B cell (primary cell): ENCODE measurements around the gene OSBP2. TPM values are rescaled to one million over a fixed set of nuclear protein-coding genes. Genes with fewer than 3 reads are reported as not detected.

Source experiments
- ATAC-seq: fragments of 200-7000 bp; cut with Tn5 transposase; one replicate; pipeline ENCODE4 v1.10.0; 2021; ENCODE audit warnings: low read depth, mild to moderate bottlenecking, moderate number of reproducible peaks, moderate library complexity
- CTCF ChIA-PET: fragments of 350-600 bp; sonication (Branson Sonifier 250); formaldehyde crosslinking; loops from one replicate; lab custom pipeline; 2021; ENCODE audit warnings: antibody characterized with exemption, inconsistent platforms; lab: Charles Lee
- POLR2A ChIA-PET: fragments of 350-600 bp; sonication (Branson Sonifier 250); formaldehyde crosslinking; loops from one replicate; lab custom pipeline; 2021; ENCODE audit warnings: antibody characterized with exemption; lab: Charles Lee
- DNase-seq: peaks from one replicate; pipeline ENCODE4 v3.0.0; 2013
- H2AFZ ChIP-seq: 2 replicates; pipeline ENCODE4 v1.6.1; 2012; ENCODE audit warnings: mild to moderate bottlenecking, low read depth, low read length; ENCODE audit not compliant: insufficient read depth, poor library complexity, severe bottlenecking
- H3K27ac ChIP-seq, 2 donors: 1 replicate in 1 of 2; 2 replicates in 1 of 2; pipeline ENCODE4 v1.5.1; 2012 to 2013; ENCODE audit warnings: low read length in 2 of 2, mild to moderate bottlenecking in 2 of 2, moderate library complexity in 1 of 2
- H3K27me3 ChIP-seq, 4 experiments: fragments of 200-600 bp in 1 of 4; sonication (generic) in 1 of 4; replicated peaks in 1 of 4; 1 replicate in 2 of 4; 2 replicates in 2 of 4; pipeline versions ENCODE4 v1.6.1 to v1.7.0; 2013 to 2016; ENCODE audit warnings: low read length in 3 of 4, mild to moderate bottlenecking in 2 of 4, mixed read lengths in 1 of 4, moderate library complexity in 1 of 4; ENCODE audit not compliant: insufficient read depth in 4 of 4, control insufficient read depth in 3 of 4; ENCODE audit errors: control extremely low read depth in 1 of 4
- H3K36me3 ChIP-seq, 2 experiments: replicated peaks in 1 of 2; 1 replicate in 1 of 2; 2 replicates in 1 of 2; pipeline versions ENCODE4 v1.6.1 to v1.7.1; 2013; ENCODE audit warnings: low read length in 1 of 2; ENCODE audit not compliant: insufficient read depth in 2 of 2, control insufficient read depth in 1 of 2; ENCODE audit errors: control extremely low read depth in 1 of 2, extremely low read depth in 1 of 2
- H3K4me1 ChIP-seq, 2 donors: fragments of 200-600 bp in 1 of 2; sonication (generic) in 1 of 2; 1 replicate in 1 of 2; 2 replicates in 1 of 2; pipeline versions ENCODE4 v1.5.1 to v1.6.1; 2013 to 2017; ENCODE audit warnings: low read length in 2 of 2; ENCODE audit not compliant: control insufficient read depth in 2 of 2, insufficient read depth in 2 of 2
- H3K4me2 ChIP-seq: replicated peaks from 2 replicates; pipeline ENCODE3; 2012; ENCODE audit warnings: mild to moderate bottlenecking, low read depth, low read length; ENCODE audit not compliant: poor library complexity, severe bottlenecking
- H3K4me3 ChIP-seq, 5 experiments: fragments of 200-600 bp in 1 of 5; sonication (generic) in 1 of 5; 1 replicate in 3 of 5; 2 replicates in 2 of 5; pipeline versions ENCODE4 v1.5.1 to v1.7.0; 2011 to 2016; ENCODE audit warnings: low read length in 4 of 5, mild to moderate bottlenecking in 4 of 5, low read depth in 2 of 5, control low read depth in 1 of 5, moderate library complexity in 1 of 5; ENCODE audit not compliant: insufficient read depth in 1 of 5; ENCODE audit errors: control extremely low read depth in 1 of 5, extremely low read depth in 1 of 5
- H3K79me2 ChIP-seq: fragments of 200-600 bp; sonication (generic); one replicate; pipeline ENCODE4 v1.6.0; 2016; ENCODE audit warnings: low read length; ENCODE audit not compliant: control insufficient read depth, insufficient read depth
- H3K9ac ChIP-seq: fragments of 200-600 bp; sonication (generic); 2 replicates; pipeline ENCODE4 v1.6.1; 2017; ENCODE audit warnings: mild to moderate bottlenecking, low read length, moderate library complexity
- H3K9me3 ChIP-seq, 3 donors: one replicate each; pipeline versions ENCODE4 v1.6.1 to v1.7.1; 2013; ENCODE audit warnings: low read length in 2 of 3; ENCODE audit not compliant: control insufficient read depth in 2 of 3, insufficient read depth in 1 of 3; ENCODE audit errors: control extremely low read depth in 1 of 3
- H4K20me1 ChIP-seq: 2 replicates; pipeline ENCODE4 v1.6.0; 2012; ENCODE audit warnings: mild to moderate bottlenecking, low read length; ENCODE audit not compliant: insufficient read depth, control insufficient read depth, poor library complexity, severe bottlenecking
- H3K27ac Mint-ChIP-seq: one replicate; pipeline ENCODE4 v1.8.0; 2021; ENCODE audit warnings: mixed read lengths
- H3K27me3 Mint-ChIP-seq: one replicate; pipeline ENCODE4 v1.8.0; 2021; ENCODE audit warnings: mixed read lengths
- H3K4me1 Mint-ChIP-seq: one replicate; pipeline ENCODE4 v1.8.0; 2021; ENCODE audit warnings: mixed read lengths
- H3K4me3 Mint-ChIP-seq: one replicate; pipeline ENCODE4 v1.8.0; 2021; ENCODE audit warnings: mixed read lengths
- H3K9me3 Mint-ChIP-seq: one replicate; pipeline ENCODE4 v1.8.0; 2022; ENCODE audit warnings: mixed read lengths; ENCODE audit not compliant: insufficient read depth
- EZH2 ChIP-seq: IDR thresholded peaks from 2 replicates; pipeline ENCODE4 v1.6.1; 2012; ENCODE audit warnings: borderline replicate concordance, low read depth, mild to moderate bottlenecking, moderate library complexity, low read length; ENCODE audit not compliant: insufficient read depth, poor library complexity, severe bottlenecking
- WGBS: methylation state at CpG from one replicate; pipeline ENCODE4 v1.1.5; 2013; ENCODE audit warnings: missing lambda C conversion rate; ENCODE audit not compliant: insufficient coverage; 5-methylcytosine and 5-hydroxymethylcytosine counted together
- intact Hi-C: fragments of 100-400 bp; cut with micrococcal nuclease; formaldehyde crosslinking; loops from one replicate; pipeline ENCODE4 v1.10.0; 2022
- polyA plus RNA-seq: library from polyadenylated mRNA; depleted of rRNA; stranded (reverse); fragments of >200 nt; gene quantifications from 2 replicates; pipeline ENCODE4 v1.2.3, GENCODE V29; 2012
- total RNA-seq, 2 donors: library from RNA; stranded (reverse); fragments of 120-200 nt in 1 of 2; gene quantifications; 1 replicate in 1 of 2; 2 replicates in 1 of 2; pipeline versions ENCODE4 v1.2.3 to v1.2.4, GENCODE V29; 2013 to 2022
- TF ChIP-seq, protein P1 (sequence below): fragments of 200-600 bp; IDR thresholded peaks from one replicate; pipeline ENCODE4 v1.8.0; 2022; ENCODE audit warnings: antibody characterized with exemption, mild to moderate bottlenecking

The OSBP2 gene
- total and polyA plus RNA-seq, 2 donors (not counting 1 experiment from before 2014, with no cell fraction given), result 0.10 to 1.0 TPM

DNA sequence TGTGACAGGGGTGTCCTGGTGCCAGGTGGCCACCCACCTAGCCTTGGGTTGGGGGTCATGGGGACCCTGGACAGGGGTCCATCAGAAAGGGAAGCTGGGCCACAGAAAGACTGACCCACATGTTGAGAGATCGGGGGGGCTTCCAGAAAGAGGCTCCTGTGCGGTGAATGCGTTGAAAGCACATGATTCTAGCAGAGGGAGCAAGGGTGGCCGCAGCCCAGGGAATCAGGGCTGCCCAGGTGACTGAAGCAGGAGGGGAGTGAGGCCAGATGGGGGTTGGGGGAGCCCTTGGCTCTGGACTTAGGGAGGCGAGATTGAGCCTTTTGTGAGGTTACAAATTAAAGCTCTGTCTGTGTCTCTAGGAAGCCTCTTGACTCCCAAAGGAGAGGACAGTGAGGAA lies 193.2 kb downstream of the OSBP2 start:
- Histone ChIP-seq H3K4me2 (no peak overlapping the region), H3K27me3 (no peaks in the 10 kb centered on the region), H3K36me3 (no peaks in the 10 kb centered on the region), H3K79me2 (no peaks in the 10 kb centered on the region), H3K27ac (no peak overlapping the region), H3K9ac (no peak overlapping the region), H3K4me3 (no peak overlapping the region), H2AFZ (no peak overlapping the region), H3K9me3 (no peaks in the 10 kb centered on the region), H4K20me1 (peaks cover 21% of the 10 kb centered on the region), H3K4me1 (no peaks in the 10 kb centered on the region)
- H3K4me3 Mint-ChIP-seq, result no peak overlapping the region
- intact Hi-C loops, result no loop called here
- ChIA-PET POLR2A (no interaction called here), CTCF (interaction anchor here (1.2 kb wide), 1 partner anchor 10 kb away, joined by 3 read pairs; no protein-coding TSS in a partner anchor)
- H3K4me1 Mint-ChIP-seq, result no peaks in the 10 kb centered on the region
- ATAC-seq (no peak), DNase-seq (no peak)
- TF ChIP-seq, protein P1, sequence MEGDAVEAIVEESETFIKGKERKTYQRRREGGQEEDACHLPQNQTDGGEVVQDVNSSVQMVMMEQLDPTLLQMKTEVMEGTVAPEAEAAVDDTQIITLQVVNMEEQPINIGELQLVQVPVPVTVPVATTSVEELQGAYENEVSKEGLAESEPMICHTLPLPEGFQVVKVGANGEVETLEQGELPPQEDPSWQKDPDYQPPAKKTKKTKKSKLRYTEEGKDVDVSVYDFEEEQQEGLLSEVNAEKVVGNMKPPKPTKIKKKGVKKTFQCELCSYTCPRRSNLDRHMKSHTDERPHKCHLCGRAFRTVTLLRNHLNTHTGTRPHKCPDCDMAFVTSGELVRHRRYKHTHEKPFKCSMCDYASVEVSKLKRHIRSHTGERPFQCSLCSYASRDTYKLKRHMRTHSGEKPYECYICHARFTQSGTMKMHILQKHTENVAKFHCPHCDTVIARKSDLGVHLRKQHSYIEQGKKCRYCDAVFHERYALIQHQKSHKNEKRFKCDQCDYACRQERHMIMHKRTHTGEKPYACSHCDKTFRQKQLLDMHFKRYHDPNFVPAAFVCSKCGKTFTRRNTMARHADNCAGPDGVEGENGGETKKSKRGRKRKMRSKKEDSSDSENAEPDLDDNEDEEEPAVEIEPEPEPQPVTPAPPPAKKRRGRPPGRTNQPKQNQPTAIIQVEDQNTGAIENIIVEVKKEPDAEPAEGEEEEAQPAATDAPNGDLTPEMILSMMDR, result no peak
- TF ChIP-seq EZH2, result no peak
- WGBS, result 94% methylated on average over 5 of the region's 5 CpGs
- no peaks in the 10 kb centered on the region for H3K27me3 Mint-ChIP-seq
- no peak overlapping the region for H3K27ac Mint-ChIP-seq
- H3K9me3 Mint-ChIP-seq, result no peaks in the 10 kb centered on the region

DNA sequence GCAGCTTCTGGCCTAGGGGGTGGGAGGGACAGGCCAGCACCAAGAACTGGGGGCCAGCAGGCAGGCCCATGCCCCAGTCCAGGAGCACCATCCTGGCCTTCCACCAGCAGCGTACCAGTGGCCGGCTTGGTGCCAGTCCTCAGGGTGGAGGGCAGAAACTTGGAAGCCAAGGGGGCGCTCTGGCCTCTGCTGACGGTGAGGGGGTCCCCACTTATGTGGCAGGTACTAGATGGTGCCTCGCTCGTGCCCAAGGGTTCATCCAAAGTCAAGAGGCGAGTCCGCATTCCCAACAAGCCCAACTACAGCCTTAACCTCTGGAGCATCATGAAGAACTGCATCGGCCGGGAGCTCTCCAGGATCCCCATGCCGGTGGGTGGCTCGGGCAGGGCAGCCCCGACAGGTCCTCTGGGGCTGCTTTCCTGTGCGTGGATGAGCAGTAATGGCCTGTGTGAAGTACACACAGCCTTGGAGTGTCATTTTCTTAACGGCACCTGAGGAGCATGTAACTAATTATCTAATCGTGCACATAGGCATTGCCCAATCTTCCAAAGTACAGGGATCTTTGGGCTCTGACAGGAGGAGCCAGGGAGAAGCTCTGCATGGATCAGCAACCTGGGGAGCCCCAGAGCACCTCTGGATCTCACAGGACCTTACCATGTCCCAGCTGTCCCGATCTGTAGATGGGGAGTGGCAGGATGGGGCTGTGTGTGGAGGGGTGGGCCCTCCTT lies 194.8 kb downstream of the OSBP2 start:
- peaks cover 21% of the 10 kb centered on the region for H4K20me1 ChIP-seq
- CTCF ChIA-PET, result interaction anchor here (1.5 to 3.2 kb wide), 3 partner anchors 15 to 281 kb away, joined by 3 to 23 read pairs (median 5); partner anchors contain the start of gene SLC35E4
- Mint-ChIP-seq H3K27ac (no peak overlapping the region), H3K9me3 (no peaks in the 10 kb centered on the region), H3K4me1 (no peaks in the 10 kb centered on the region), H3K4me3 (no peak overlapping the region), H3K27me3 (no peaks in the 10 kb centered on the region)
- H2AFZ ChIP-seq, result no peak overlapping the region
- no peaks in the 10 kb centered on the region for H3K79me2 ChIP-seq
- H3K4me1 ChIP-seq, result no peaks in the 10 kb centered on the region
- TF ChIP-seq EZH2, result no peak
- TF ChIP-seq, protein P1, result no peak
- no peak for DNase-seq
- H3K4me2 ChIP-seq, result no peak overlapping the region
- no peaks in the 10 kb centered on the region for H3K27me3 ChIP-seq
- H3K36me3 ChIP-seq, result no peaks in the 10 kb centered on the region
- H3K4me3 ChIP-seq, result no peak overlapping the region
- no peak overlapping the region for H3K27ac ChIP-seq
- WGBS, result 92% methylated on average over 16 of the region's 17 CpGs
- H3K9me3 ChIP-seq, result no peaks in the 10 kb centered on the region
- POLR2A ChIA-PET, result interaction anchor here (0.6 kb wide), 1 partner anchor 196 kb away, joined by 3 read pairs; no protein-coding TSS in a partner anchor
- intact Hi-C loops, result no loop called here
- no peak for ATAC-seq
- H3K9ac ChIP-seq, result no peak overlapping the region
